NCI-H187 (cell line): ENCODE results near the gene C1orf210.

Source experiments
- DNase-seq, 2 experiments: peaks; one replicate each; lab custom pipeline; 2025; lab: John Stamatoyannopoulos, UW

The C1orf210 gene

DNA sequence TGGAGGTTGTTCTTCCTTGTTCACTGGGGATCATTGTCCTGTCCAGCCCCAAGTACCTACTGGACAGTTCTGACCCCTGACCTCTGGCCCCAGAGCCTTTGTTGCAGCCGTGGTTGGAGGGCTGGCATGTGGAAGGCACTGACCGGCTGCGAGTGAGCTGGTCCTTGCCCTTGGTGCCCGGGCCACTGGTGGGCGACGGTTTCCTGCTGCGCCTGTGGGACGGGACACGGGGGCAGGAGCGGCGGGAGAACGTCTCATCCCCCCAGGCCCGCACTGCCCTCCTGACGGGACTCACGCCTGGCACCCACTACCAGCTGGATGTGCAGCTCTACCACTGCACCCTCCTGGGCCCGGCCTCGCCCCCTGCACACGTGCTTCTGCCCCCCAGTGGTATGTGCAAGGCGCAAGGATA lies 26.8 kb upstream of the C1orf210 start:
- DNase-seq = no peak

DNA sequence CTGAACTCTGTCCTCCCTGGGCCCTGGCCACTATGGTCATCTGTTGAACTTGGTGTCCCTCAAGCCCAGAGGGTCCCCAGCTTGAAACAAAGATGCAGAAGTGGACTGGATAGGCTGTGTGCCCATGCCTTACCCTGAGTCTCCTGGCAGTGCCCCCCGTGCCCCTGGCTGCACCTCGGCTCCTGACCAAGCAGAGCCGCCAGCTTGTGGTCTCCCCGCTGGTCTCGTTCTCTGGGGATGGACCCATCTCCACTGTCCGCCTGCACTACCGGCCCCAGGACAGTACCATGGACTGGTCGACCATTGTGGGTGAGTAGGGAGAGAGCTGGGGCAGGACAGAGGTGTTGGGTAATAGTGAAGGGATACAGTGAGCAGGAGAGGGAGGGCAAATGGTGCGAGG lies 26.1 kb upstream of the C1orf210 start:
- no peak for DNase-seq

DNA sequence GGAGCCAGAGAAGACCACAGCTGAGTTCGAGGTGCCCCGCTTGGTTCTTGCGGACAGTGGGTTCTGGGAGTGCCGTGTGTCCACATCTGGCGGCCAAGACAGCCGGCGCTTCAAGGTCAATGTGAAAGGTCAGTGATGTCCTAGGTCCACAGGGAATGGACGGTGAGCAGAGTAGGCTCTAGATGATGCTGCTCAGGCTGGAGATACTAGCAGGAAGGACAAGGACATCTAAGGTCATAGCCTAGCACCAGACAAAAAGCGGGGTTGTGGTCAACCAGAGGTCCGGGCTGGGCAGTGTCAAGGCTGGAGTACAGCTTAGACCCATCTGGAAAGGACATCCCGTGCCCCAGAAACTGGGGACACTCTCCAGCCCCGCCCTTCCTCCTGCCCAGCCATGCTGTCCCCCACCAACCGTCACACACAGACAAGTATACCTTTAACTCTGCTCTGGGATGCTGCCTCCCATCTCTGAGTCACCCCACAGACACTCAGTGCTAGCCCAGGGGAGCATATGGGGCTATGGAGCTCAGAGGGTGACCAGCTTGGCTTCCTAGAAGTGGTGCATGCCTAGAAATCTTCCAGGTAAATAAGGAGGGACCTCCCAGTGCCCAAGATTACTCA lies 24.1 kb upstream of the C1orf210 start:
- DNase-seq = no peak

DNA sequence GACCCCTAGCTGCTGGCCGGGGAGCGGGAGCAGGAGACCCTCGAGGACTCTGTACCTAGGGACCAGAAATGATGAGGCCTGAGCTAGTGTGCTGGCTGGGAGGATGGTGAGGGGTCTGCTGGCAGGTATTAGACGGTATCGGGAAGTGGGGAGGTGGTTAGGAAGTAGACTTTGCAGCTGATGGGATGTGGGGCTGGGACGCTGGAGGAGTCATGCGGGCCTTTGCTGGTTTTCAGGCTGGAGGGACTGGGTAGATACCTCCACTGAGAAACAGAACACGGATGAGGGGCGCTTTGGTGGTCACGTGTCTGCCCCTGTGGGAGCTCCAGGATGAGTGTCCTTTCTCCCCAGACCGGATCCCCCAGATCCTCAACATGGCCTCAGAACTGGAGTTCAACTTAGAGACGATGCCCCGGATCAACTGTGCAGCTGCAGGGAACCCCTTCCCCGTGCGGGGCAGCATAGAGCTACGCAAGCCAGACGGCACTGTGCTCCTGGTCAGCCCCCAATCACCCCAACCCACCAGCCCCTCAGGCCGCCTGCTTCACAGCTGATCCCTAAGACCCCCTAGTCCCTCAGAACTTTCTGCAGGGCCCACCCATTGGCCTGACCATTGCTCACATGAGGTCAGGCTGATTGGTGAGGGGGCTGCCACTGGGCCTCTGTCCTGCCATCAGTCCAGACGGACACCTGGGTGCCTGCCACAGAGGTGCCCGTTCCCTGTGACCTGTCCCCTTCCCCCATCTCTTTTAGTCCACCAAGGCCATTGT lies 23.4 kb upstream of the C1orf210 start:
- DNase-seq = no peak

DNA sequence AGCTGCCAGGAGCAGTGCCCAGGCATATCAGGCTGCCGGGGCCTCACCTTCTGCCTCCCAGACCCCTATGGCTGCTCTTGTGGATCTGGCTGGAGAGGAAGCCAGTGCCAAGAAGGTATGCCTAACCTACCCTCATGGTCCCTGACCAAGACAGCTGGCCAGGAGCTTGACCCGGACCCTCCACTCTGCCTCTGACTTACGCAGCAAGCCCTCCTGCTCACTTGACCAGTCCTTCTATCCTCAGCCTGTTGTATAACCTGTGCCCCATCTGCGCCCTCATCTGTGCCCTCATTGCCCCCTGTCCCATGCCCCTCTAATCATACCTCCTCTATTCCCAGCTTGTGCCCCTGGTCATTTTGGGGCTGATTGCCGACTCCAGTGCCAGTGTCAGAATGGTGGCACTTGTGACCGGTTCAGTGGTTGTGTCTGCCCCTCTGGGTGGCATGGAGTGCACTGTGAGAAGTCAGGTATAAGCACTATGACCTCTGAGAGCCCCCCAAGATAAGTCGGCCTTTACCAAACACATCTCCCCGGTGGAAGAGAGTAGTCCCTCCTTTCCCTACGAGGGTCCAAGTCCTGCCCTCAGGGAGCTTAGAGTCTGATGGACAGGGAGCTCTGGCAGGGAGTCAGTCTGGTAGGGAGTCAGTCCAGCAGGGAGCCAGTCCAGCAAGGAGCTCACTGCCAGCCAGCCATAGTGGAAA lies 22.2 kb upstream of the C1orf210 start:
- DNase-seq = no peak

DNA sequence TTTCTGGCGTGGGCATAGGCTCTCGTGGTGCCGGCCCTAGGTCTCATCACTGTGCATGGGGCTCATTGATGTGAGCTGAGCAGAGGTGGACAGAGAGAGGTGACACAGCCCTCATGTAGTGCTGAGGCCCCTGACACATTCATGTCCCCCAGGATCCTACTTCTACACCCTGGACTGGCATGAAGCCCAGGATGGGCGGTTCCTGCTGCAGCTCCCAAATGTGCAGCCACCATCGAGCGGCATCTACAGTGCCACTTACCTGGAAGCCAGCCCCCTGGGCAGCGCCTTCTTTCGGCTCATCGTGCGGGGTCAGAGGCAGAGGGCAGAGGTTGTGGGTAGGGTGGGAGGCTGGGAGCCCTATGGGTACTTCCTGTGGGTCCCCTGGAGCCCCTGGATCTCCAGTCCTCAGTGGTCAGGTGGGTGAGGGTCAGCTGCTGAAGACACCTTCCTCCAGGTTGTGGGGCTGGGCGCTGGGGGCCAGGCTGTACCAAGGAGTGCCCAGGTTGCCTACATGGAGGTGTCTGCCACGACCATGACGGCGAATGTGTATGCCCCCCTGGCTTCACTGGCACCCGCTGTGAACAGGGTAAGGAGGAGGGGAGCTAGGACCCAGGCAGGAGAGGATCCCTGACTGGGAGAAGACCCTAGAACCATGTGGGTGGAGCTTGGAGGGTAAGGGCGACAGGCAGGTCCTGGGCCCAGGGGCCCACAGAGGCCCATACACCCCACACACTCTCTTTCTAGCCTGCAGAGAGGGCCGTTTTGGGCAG lies 21.5 kb upstream of the C1orf210 start:
- no peak for DNase-seq

DNA sequence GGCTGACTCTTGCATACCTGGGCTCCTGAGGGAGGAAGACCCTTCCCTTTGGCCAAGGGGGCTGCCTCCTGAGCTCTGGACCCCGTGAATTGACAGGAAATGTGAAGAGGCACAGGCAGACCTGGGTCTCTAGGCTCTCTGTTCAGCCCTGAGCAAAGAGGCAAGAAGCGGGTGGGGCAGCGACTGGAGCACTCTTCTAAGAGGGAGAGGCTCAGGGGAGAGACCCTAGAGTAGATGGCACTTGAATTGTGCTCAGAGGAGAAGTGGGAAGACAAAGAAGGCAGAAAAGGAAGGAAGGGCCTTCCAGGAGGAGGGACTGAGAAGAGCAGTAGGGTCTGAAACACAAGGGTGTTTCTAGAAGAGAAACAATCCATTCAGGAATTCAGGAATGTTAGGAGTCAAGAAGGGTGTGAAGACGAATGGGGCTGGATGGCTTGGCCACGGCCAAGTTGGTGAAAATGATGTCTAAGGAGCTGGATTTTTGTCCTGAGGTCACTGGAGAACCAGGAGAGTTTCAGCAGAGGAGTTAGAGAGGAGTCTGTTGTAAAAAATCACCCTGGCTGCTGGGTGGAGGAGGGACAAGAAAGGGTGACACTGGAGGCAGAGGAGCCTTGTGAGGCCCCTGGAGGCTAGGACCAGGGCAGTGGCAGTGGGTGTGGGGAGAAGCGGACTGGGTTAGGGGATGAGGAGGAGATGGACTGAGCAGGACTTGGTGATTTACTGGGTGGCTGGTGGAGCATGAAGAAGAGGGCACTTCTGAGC lies 20.7 kb upstream of the C1orf210 start:
- DNase-seq = no peak

DNA sequence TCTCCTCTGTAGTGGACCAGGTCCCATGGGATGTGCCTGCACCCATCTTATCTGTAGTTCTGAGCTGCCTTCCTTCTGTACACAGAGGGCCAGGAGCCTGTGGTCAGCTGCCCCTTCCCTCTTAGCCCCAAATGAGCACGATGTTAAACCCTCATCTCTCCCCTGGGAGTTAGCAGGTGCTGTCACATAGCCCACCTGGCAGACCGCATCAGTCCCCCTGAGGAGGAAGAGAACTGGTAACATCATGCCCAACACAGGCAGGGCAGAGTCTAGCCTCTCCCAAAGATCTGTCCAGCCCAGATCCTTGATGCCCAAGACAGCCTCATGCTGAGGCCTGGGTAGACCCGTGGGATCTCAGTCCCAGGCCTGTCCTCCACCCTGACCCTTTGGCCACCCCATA lies 20.1 kb upstream of the C1orf210 start:
- DNase-seq = no peak

DNA sequence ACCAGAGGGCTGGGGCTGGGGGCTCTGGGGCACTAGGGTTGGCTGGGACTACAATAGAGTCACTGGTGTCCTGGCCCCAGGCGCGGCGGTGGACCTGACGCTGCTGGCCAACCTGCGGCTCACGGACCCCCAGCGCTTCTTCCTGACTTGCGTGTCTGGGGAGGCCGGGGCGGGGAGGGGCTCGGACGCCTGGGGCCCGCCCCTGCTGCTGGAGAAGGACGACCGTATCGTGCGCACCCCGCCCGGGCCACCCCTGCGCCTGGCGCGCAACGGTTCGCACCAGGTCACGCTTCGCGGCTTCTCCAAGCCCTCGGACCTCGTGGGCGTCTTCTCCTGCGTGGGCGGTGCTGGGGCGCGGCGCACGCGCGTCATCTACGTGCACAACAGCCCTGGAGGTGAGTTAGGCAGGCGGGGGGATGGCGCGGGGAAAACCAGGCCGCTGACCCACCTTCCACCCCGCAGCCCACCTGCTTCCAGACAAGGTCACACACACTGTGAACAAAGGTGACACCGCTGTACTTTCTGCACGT lies 19.5 kb upstream of the C1orf210 start:
- DNase-seq = no peak

DNA sequence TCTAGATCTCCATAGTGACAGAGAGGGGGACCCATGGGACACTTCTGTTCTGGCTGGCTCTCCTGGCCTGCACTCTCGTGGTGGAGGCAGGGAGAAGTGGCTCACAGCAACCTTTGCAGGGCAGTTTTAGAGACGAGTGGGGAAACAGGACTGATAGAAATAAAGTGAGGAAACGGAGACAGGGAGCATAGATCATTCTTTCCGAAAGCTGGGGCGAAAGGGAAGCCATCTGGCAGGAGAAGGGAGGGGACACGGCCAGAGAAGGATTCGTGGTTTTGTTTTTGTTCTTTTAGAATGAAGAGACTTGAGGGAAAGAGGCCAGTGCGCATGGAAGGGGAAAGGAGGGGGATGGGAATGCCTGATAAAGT lies 18.9 kb upstream of the C1orf210 start:
- no peak for DNase-seq

DNA sequence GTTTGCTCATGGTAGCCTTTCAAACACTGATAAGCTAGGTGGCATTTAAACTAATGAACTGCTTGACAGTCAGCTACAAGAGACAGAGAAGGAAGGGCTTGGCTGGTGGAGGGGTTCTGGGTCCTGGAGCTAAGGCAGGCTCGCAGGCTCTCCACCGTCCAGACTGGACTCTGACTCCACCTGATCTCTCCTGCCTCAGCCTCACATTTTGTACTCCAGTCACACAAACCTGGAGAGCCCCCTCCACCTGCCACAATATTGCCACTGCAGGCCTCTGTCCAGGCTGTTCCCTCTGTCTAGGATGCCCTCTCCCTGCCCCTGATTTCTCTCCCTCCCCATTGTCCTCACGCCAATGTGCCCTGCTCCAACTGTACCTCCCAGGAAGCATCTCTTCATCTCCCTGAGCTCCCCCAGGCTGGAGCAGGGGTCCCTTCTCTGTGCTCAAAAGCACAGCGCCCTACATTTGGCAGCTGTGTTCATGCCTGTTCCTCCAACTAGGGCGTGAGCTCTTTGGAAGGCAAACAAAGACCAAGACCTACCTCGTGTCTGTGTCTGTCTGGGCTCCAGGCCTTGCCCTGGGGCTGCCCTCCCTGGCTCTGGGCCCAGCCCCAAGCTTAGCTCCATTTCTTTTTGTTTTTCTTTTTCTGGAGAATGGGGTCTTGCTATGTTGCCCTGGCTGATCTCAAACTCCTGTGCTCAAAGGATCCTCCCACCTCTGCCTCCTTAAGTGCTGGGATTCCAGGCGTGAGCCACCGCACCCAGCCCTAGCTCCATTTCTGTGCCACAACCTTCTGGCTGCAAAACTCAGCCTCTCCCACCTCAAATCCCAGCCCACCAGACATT lies 18.3 kb upstream of the C1orf210 start:
- DNase-seq = no peak

DNA sequence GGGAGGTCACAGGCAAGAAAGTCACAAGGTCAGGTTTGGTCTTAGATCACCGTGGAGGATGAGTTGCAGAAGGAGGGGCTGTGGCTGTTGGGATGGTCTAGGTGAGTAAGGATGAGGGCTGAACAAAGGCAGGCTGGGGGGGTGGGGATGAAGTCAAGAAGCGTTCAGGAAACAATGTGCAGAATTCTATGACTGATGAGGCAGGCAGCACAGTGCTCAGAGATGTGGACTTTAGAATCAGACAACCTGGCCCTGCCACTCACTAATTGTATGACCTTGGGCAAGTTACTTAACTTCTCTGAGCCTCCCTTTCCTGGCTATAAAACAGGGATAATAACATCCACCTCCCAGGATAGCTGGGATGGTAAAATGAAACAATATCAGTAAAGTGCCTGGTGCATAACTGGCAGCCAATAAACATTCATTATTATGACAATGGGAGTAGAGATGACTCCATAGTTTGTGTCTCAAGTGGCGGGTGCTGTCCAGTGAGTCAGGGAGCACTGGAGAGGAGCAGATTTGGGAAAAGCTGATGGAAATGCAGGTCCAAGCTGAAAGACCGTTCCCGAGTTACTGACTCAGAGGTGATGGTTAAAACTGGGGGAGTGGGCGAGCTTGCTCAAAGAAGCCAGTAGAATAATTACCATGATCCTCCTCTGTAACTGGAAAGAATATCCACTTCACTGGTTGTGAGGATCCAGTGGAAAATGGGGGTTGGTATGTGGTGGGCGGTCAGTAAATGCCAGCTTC lies 17.5 kb upstream of the C1orf210 start:
- DNase-seq = no peak

DNA sequence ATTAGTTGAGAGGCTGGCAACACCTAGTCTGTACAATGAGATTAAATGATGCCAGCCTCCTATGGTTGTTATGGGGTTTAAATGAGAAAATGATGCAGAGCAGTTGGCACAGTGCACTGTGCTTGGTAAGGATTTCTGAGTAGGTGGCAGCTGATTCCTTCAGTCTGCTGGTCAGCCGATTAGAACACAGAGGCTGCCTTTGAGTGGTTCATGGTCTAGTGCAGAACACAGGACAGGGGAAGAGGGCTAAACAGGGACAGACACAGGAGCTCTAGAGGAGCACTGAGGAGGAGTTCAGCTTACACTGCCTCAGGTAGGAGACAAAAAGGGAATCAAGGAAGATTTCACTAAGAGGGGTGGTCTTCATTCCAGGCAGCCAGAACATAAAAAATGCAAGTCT lies 16.8 kb upstream of the C1orf210 start:
- no peak for DNase-seq

DNA sequence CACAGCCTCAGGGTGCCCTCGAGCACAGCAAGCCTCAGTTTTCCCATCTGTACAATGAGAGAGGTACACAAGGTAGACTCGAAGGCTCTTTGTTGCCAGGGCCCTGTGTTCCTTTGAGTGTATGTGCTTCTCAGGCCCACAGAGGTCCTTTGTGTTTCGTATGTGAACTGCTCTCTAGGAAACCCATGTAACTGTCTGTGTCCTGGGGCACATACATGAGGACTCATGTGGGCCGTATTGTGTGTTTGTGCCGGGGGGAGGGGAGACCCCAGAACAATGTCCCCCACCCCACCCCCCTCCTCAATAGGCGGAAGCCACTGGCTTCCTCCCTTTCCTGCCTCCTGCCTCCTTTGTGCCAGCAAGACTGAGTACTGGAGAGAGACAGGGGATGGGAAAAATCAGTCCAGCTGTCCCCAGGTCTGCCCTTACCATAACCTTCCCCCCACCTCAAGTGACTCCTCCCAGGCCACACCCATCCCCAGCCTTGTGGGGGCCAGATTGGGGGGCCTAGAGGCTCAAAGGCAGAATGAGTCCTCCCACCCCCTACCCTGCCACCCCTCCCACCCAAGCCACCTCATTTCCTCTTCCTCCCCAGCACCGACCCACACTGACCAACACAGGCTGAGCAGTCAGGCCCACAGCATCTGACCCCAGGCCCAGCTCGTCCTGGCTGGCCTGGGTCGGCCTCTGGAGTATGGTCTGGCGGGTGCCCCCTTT lies 15.2 kb upstream of the C1orf210 start, which contains the start of gene TIE1:
TIE1 (plus strand) TSS at position 605 of the 717 bp plus-strand sequence; CDS start at position 695, 90 bp downstream.
- no peak for DNase-seq

DNA sequence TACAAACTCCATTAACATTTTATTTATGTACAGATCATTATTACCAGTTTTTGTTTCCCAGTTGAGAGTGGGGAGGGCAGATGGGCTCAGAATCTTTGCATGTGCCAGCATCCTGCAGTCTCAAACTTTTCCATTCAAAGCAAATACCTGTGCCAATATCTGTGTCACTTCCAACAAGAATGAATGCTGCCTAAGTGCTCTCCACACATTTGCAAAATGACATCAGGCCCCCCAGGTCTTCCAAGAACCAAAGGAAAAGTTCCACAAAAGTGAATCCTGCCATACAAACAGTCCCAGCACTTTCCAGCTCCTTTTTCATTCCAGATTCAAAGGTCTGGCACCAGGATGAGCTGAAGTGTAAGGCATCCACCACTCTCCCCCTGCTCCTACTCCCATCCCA lies 13.7 kb upstream of the C1orf210 start:
- no peak for DNase-seq

DNA sequence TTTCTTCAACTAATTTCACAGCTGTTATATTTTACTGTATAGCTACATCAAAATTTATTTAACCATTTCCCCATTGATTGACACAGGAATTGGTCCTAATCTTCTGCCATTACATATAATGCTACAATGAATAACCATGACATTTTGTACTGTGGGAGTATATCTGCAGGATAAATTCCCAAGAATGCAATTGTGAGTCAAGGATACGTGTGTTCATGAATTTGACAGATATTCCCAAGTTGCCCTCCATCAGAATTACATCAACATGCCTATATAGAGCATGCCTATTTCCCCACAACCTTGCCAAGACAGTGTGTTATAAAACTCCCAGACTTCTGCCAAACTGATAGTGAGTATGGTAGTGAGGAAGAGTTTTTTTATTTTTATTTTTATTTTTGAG lies 12.7 kb upstream of the C1orf210 start:
- DNase-seq = no peak

DNA sequence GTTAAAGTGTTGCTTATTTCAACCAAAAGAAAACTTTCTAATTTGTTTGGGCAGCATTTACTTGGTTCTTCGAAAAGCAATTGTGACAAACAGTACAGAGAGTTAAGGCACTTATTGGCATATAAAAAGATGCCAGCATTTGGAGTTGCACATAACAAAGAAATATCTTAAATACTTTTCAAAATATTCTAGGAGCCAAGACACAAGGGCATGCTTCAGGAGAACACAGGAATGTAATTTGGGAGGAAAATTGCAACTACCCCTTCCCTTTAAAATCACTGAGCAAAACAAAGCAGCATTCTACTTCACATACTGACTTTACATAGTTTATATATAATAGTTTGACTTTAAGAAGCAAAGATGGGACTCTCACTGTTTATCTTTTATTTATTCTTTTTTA lies 10.8 kb upstream of the C1orf210 start:
- no peak for DNase-seq

DNA sequence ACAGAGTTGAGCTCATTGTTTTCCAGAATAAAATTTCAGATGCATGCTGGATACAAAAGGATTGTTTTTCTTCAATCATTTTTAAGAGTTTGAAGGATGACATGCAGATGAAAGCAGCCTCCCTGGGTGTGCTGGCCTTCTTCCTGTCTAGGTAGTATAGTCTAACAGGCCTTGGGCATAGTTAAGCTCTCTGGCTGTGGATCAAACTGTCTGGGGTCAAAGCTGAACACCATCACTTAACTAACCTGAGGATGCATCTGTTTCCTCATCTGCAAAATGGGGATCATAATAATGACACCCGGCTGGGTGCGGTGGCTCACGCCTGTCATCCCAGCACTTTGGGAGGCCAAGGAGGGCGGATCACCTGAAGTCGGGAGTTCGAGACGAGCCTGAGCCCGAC lies 9.4 kb upstream of the C1orf210 start:
- DNase-seq = no peak
